Natural killer cell (primary cell): ENCODE data around the gene ZPBP. TPM values are rescaled to one million over a fixed set of nuclear protein-coding genes. Genes with fewer than 3 reads are reported as not detected.

Experiments used
- ATAC-seq, 3 donors: fragments of 150-1000 bp in 2 of 3; fragments of 200-7000 bp in 1 of 3; cut with Tn5 transposase; 1 replicate in 1 of 3; 2 replicates in 2 of 3; pipeline ENCODE4 v1.10.0; 2021; ENCODE audit warnings: mild to moderate bottlenecking in 2 of 3, moderate library complexity in 2 of 3
- DNase-seq, 2 donors: peaks; one replicate each; pipeline versions ENCODE4 v3.0.0 to v3.0.0-alpha.2; 2013 to 2021; ENCODE audit warnings: mixed read lengths in 1 of 2
- H3K27ac ChIP-seq: one replicate; pipeline ENCODE4 v1.5.1; 2013; ENCODE audit warnings: mild to moderate bottlenecking, low read length
- H3K27me3 ChIP-seq: one replicate; pipeline ENCODE4 v1.6.1; 2013; ENCODE audit warnings: low read length; ENCODE audit not compliant: control insufficient read depth, insufficient read depth
- H3K36me3 ChIP-seq: one replicate; pipeline ENCODE4 v1.6.1; 2013; ENCODE audit warnings: low read length; ENCODE audit not compliant: control insufficient read depth, insufficient read depth
- H3K4me1 ChIP-seq: one replicate; pipeline ENCODE4 v1.6.1; 2013; ENCODE audit warnings: low read length; ENCODE audit not compliant: control insufficient read depth, insufficient read depth
- H3K4me3 ChIP-seq: one replicate; pipeline ENCODE4 v1.5.1; 2013; ENCODE audit warnings: low read length
- H3K9me3 ChIP-seq: one replicate; pipeline ENCODE4 v1.6.1; 2013; ENCODE audit warnings: low read length; ENCODE audit not compliant: control insufficient read depth, insufficient read depth
- H3K27ac Mint-ChIP-seq, 2 donors: one replicate each; pipeline ENCODE4 v1.8.0; 2022; ENCODE audit warnings: mild to moderate bottlenecking in 2 of 2, mixed read lengths in 2 of 2, moderate library complexity in 1 of 2
- H3K27me3 Mint-ChIP-seq, 2 donors: one replicate each; pipeline ENCODE4 v1.8.0; 2022; ENCODE audit warnings: low read depth in 2 of 2, mixed read lengths in 2 of 2
- H3K36me3 Mint-ChIP-seq: one replicate; pipeline ENCODE4 v1.8.0; 2022; ENCODE audit warnings: mixed read lengths
- H3K4me1 Mint-ChIP-seq, 2 donors: one replicate each; pipeline ENCODE4 v1.8.0; 2022; ENCODE audit warnings: mixed read lengths in 2 of 2
- H3K4me3 Mint-ChIP-seq: one replicate; pipeline ENCODE4 v1.8.0; 2022; ENCODE audit warnings: mild to moderate bottlenecking, moderate library complexity, mixed read lengths
- H3K9me3 Mint-ChIP-seq, 2 donors: one replicate each; pipeline ENCODE4 v1.8.0; 2022; ENCODE audit warnings: mixed read lengths in 2 of 2
- CTCF ChIP-seq: fragments of 200-600 bp; IDR thresholded peaks from one replicate; pipeline ENCODE4 v1.8.0; 2022; ENCODE audit warnings: antibody characterized with exemption
- WGBS: methylation state at CpG from one replicate; pipeline ENCODE4 v1.1.7; 2013; ENCODE audit warnings: missing lambda C conversion rate; ENCODE audit not compliant: insufficient coverage; 5-methylcytosine and 5-hydroxymethylcytosine counted together
- intact Hi-C: fragments of 100-400 bp; cut with micrococcal nuclease; formaldehyde crosslinking; loops from one replicate; pipeline ENCODE4 v1.14.2; 2022
- total RNA-seq, 4 donors: library from RNA; stranded (reverse); fragments of 120-200 nt in 1 of 4; gene quantifications; one replicate each; pipeline versions ENCODE4 v1.2.3 to v1.2.4, GENCODE V29; 2013 to 2022

ZPBP gene
- total RNA-seq, 3 donors from 2014 or later (not counting 1 experiment from before 2014, with no cell fraction given): not detected

GRCh38 chr7:49974035-49974434, 119.0 kb downstream of the ZPBP start:
- Histone ChIP-seq H3K4me1 (no peaks in the 10 kb centered on the region), H3K27me3 (no peaks in the 10 kb centered on the region), H3K4me3 (no peak overlapping the region), H3K36me3 (no peaks in the 10 kb centered on the region), H3K9me3 (no peaks in the 10 kb centered on the region), H3K27ac (no peak overlapping the region)
- Mint-ChIP-seq H3K36me3 (no peaks in the 10 kb centered on the region), H3K9me3 (peaks cover 0 to 7% of the 10 kb centered on the region in 2 donors), H3K4me1 (no peaks in the 10 kb centered on the region), H3K27ac (no peak overlapping the region), H3K4me3 (no peak overlapping the region), H3K27me3 (no peaks in the 10 kb centered on the region)
- DNase-seq (no peak), ATAC-seq (no peak)
- TF ChIP-seq CTCF: no peak
- WGBS: no CpG with 5 or more reads among the region's 1 CpG
- intact Hi-C loops: no loop called here

DNA sequence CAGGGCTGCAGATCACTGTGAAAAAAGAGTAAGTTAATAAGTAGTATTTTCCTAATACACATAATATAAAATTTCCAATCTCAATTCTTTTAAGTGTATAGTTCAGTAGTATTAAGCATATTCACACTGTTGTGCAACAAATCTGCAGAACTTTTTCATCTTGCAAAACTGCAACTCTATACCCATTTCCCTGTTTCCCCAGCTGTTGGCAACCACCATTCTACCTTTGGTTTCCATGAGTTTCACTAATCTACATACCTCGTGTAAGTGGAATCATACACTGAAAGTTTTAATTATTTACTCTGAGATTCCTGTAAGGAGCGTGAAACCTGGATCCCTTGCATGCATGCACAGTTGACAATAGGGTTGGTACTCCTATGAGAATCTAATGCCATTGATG, 155.4 kb downstream of the ZPBP start:
- DNase-seq: no peak
- Histone ChIP-seq H3K27me3 (no peaks in the 10 kb centered on the region), H3K36me3 (no peaks in the 10 kb centered on the region), H3K27ac (no peak overlapping the region), H3K4me3 (no peak overlapping the region), H3K4me1 (no peaks in the 10 kb centered on the region), H3K9me3 (no peaks in the 10 kb centered on the region)
- H3K9me3 Mint-ChIP-seq: peaks cover 4 to 8% of the 10 kb centered on the region in 2 donors
- H3K36me3 Mint-ChIP-seq: no peaks in the 10 kb centered on the region
- 91% methylated on average over 2 of the region's 2 CpGs for WGBS
- H3K27me3 Mint-ChIP-seq: no peaks in the 10 kb centered on the region
- no peak overlapping the region for H3K4me3 Mint-ChIP-seq
- H3K27ac Mint-ChIP-seq: no peak overlapping the region
- intact Hi-C loops: no loop called here
- ATAC-seq: no peak
- TF ChIP-seq CTCF: no peak
- H3K4me1 Mint-ChIP-seq: no peaks in the 10 kb centered on the region

DNA sequence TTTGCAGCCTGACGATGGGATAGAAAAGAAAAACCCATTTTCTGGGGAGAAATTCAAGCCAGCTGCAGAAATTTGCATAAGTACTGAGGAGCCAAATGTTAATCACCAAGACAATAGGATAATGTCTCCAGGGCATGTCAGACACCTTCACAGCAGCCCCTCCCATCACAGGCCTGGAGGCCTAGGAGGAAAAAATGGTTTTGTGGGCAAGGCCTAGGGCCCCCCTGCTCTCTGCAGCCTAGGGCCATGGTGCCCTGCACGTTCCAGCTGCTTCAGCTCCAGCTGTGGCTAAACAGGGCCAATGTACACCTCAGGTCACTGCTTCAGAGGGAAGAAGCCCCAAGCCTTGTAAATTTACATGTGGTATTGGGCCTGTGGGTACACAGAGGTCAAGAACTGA, 161.4 kb downstream of the ZPBP start:
- DNase-seq (no peak), ATAC-seq (no peak)
- intact Hi-C loops: no loop called here
- H3K9me3 Mint-ChIP-seq: peaks cover 5 to 8% of the 10 kb centered on the region in 2 donors
- TF ChIP-seq CTCF: no peak
- peaks cover 8% of the 10 kb centered on the region for H3K36me3 Mint-ChIP-seq
- H3K27ac Mint-ChIP-seq: no peak overlapping the region
- Histone ChIP-seq H3K27ac (no peak overlapping the region), H3K27me3 (no peaks in the 10 kb centered on the region), H3K4me3 (no peak overlapping the region), H3K4me1 (no peaks in the 10 kb centered on the region), H3K9me3 (peaks cover 5% of the 10 kb centered on the region), H3K36me3 (no peaks in the 10 kb centered on the region)
- H3K4me1 Mint-ChIP-seq: no peaks in the 10 kb centered on the region
- no peak overlapping the region for H3K4me3 Mint-ChIP-seq
- WGBS: 81% methylated on average over 2 of the region's 2 CpGs
- H3K27me3 Mint-ChIP-seq: no peaks in the 10 kb centered on the region

- no peak overlapping the region for H3K27ac Mint-ChIP-seq
- no peaks in the 10 kb centered on the region for H3K4me1 Mint-ChIP-seq
- H3K27me3 Mint-ChIP-seq: no peaks in the 10 kb centered on the region
- peaks cover 8% of the 10 kb centered on the region for H3K36me3 Mint-ChIP-seq
- H3K4me1 ChIP-seq: no peaks in the 10 kb centered on the region
- peaks cover 5 to 7% of the 10 kb centered on the region in 2 donors for H3K9me3 Mint-ChIP-seq
- H3K36me3 ChIP-seq: no peaks in the 10 kb centered on the region
- intact Hi-C loops: no loop called here
- DNase-seq (no peak), ATAC-seq (no peak)
- no peak overlapping the region for H3K27ac ChIP-seq
- H3K9me3 ChIP-seq: peaks cover 5% of the 10 kb centered on the region
- WGBS: 94% methylated on average over 2 of the region's 2 CpGs
- no peaks in the 10 kb centered on the region for H3K27me3 ChIP-seq
- TF ChIP-seq CTCF: no peak
- no peak overlapping the region for H3K4me3 Mint-ChIP-seq
- H3K4me3 ChIP-seq: no peak overlapping the region
These were observed 164.3 kb downstream of the ZPBP start for GRCh38 chr7:49928787-49929186.
